HCT116 (cell line): Measurements from ENCODE around the gene WDR72. TPM values are rescaled to one million over a fixed set of nuclear protein-coding genes. Genes with fewer than 3 reads are reported as not detected.

ENCODE experiments used
- ATAC-seq: fragments of 200-7000 bp; cut with Tn5 transposase; 2 replicates; pipeline ENCODE4 v1.9.1; 2020; ENCODE audit warnings: mild to moderate bottlenecking, moderate library complexity
- BruUV-seq: library from RNA; stranded (reverse); fragments of 400-500 nt; replicated peaks from 2 replicates; lab custom pipeline; 2021; lab: Mats Ljungman, UMichigan
- CTCF ChIA-PET: fragments of 300-600 bp; sonication (Branson Sonifier 250); formaldehyde crosslinking; loops from one replicate; lab custom pipeline; 2021; ENCODE audit warnings: antibody characterized with exemption; lab: Charles Lee
- POLR2A ChIA-PET: fragments of 300-600, 350-600 bp; sonication (Branson Sonifier 250); formaldehyde crosslinking; loops from one replicate; lab custom pipeline; 2021; ENCODE audit warnings: antibody characterized with exemption; lab: Charles Lee
- RAD21 ChIA-PET, 2 experiments: fragments of 300-600 bp; sonication (Branson Sonifier 250); formaldehyde crosslinking; loops; one replicate each; lab custom pipeline; 2023; ENCODE audit warnings: low total read pairs in 2 of 2; ENCODE audit not compliant: uncharacterized antibody in 2 of 2, unreplicated experiment in 2 of 2, low non-redundant PET in 1 of 2; lab: Charles Lee
- DNase-seq: peaks from one replicate; pipeline ENCODE4 v3.0.0-alpha.2; 2010; ENCODE audit warnings: low read depth, low spot score
- H2AFZ ChIP-seq: fragments of 200-600 bp; shearing (Covaris generic), sonication (generic); 2 replicates; pipeline ENCODE4 v1.6.1; 2017; ENCODE audit warnings: low read depth, mixed run types, mixed read lengths, antibody characterized with exemption, low read length; ENCODE audit not compliant: poor library complexity, severe bottlenecking
- H3K27ac ChIP-seq: 2 replicates; pipeline ENCODE4 v1.5.1; 2012; ENCODE audit warnings: low read depth, low read length
- H3K27me3 ChIP-seq: fragments of 200-600 bp; sonication (generic); 2 replicates; pipeline ENCODE4 v1.6.1; 2016; ENCODE audit warnings: mixed run types, low read length, mixed read lengths; ENCODE audit not compliant: insufficient read depth
- H3K36me3 ChIP-seq, 2 experiments: fragments of 200-500 bp in 1 of 2; fragments of 200-600 bp in 1 of 2; sonication (Bioruptor generic) in 1 of 2; sonication (generic) in 1 of 2; 2 replicates each; pipeline versions ENCODE4 v1.5.1 to v1.6.1; 2014 to 2016; ENCODE audit warnings: low read length in 2 of 2, inconsistent platforms in 1 of 2, mixed read lengths in 1 of 2, mixed run types in 1 of 2; ENCODE audit not compliant: insufficient read depth in 2 of 2, control insufficient read depth in 1 of 2
- H3K4me1 ChIP-seq, 2 experiments: fragments of 200-600 bp in 1 of 2; sonication (generic) in 1 of 2; 2 replicates each; pipeline versions ENCODE4 v1.5.1 to v1.6.1; 2012 to 2017; ENCODE audit warnings: low read length in 2 of 2, inconsistent platforms in 1 of 2, mild to moderate bottlenecking in 1 of 2, mixed read lengths in 1 of 2, mixed run types in 1 of 2, moderate library complexity in 1 of 2; ENCODE audit not compliant: insufficient read depth in 2 of 2, control insufficient read depth in 1 of 2
- H3K4me2 ChIP-seq: fragments of 200-600 bp; sonication (generic); 2 replicates; pipeline ENCODE4 v1.6.1; 2017; ENCODE audit warnings: mixed run types, low read length, mixed read lengths
- H3K4me3 ChIP-seq, 2 experiments: fragments of 200-600 bp in 1 of 2; sonication (generic) in 1 of 2; replicated peaks in 1 of 2; 2 replicates each; pipeline ENCODE4 v1.5.1; 2011 to 2016; ENCODE audit warnings: low read length in 2 of 2, control low read depth in 1 of 2, low read depth in 1 of 2, mild to moderate bottlenecking in 1 of 2, mixed read lengths in 1 of 2, mixed run types in 1 of 2
- H3K79me2 ChIP-seq: fragments of 200-600 bp; sonication (generic); 2 replicates; pipeline ENCODE4 v1.6.1; 2017; ENCODE audit warnings: mild to moderate bottlenecking, mixed run types, low read length, moderate library complexity, mixed read lengths; ENCODE audit not compliant: insufficient read depth
- H3K9ac ChIP-seq: fragments of 200-600 bp; sonication (generic); 2 replicates; pipeline ENCODE4 v1.6.1; 2016; ENCODE audit warnings: low read length, mixed read lengths
- H3K9me2 ChIP-seq: fragments of 200-600 bp; sonication (generic), shearing (Covaris generic); 2 replicates; pipeline ENCODE4 v1.6.1; 2017; ENCODE audit warnings: mixed run types, mild to moderate bottlenecking, moderate library complexity; ENCODE audit not compliant: insufficient read depth
- H3K9me3 ChIP-seq, 2 experiments: fragments of 200-500 bp in 1 of 2; fragments of 200-600 bp in 1 of 2; sonication (Bioruptor generic) in 1 of 2; sonication (generic) in 1 of 2; 2 replicates each; pipeline ENCODE4 v1.6.1; 2014 to 2017; ENCODE audit warnings: low read length in 2 of 2, mixed read lengths in 2 of 2, inconsistent platforms in 1 of 2, low read depth in 1 of 2, mild to moderate bottlenecking in 1 of 2, mixed run types in 1 of 2, moderate library complexity in 1 of 2; ENCODE audit not compliant: control insufficient read depth in 1 of 2, insufficient read depth in 1 of 2
- H4K20me1 ChIP-seq: fragments of 200-600 bp; sonication (generic), shearing (Covaris generic); 2 replicates; pipeline ENCODE4 v1.6.1; 2017; ENCODE audit warnings: mixed run types, mild to moderate bottlenecking, moderate library complexity; ENCODE audit not compliant: insufficient read depth
- ATF3 ChIP-seq: IDR thresholded peaks from 2 replicates; pipeline ENCODE4 v1.6.1; 2012
- ELF1 ChIP-seq: IDR thresholded peaks from 2 replicates; pipeline ENCODE4 v1.6.1; 2012; ENCODE audit warnings: low read depth, borderline replicate concordance
- EZH2 ChIP-seq: fragments of 200-600 bp; sonication (generic); IDR thresholded peaks from 2 replicates; pipeline ENCODE4 v1.6.1; 2017; ENCODE audit warnings: antibody characterized with exemption, mixed run types
- FOSL1 ChIP-seq: IDR thresholded peaks from 2 replicates; pipeline ENCODE4 v1.6.1; 2012; ENCODE audit warnings: low read depth
- JUND ChIP-seq: IDR thresholded peaks from 2 replicates; pipeline ENCODE4 v1.6.1; 2012
- RAD21 ChIP-seq: IDR thresholded peaks from 2 replicates; pipeline ENCODE4 v1.6.1; 2012; ENCODE audit warnings: low read depth, mild to moderate bottlenecking
- REST ChIP-seq: IDR thresholded peaks from 2 replicates; pipeline ENCODE4 v1.6.1; 2012; ENCODE audit warnings: low read depth
- SIN3A ChIP-seq: IDR thresholded peaks from 2 replicates; pipeline ENCODE4 v1.6.1; 2012; ENCODE audit warnings: low read depth
- SP1 ChIP-seq: IDR thresholded peaks from 2 replicates; pipeline ENCODE4 v1.6.1; 2012; ENCODE audit warnings: low read depth
- YY1 ChIP-seq: IDR thresholded peaks from 2 replicates; pipeline ENCODE4 v1.6.1; 2011; ENCODE audit warnings: low read length, low read depth, moderate library complexity, mild to moderate bottlenecking; ENCODE audit not compliant: insufficient replicate concordance; ENCODE audit errors: extremely low read depth
- ZBTB33 ChIP-seq: IDR thresholded peaks from 2 replicates; pipeline ENCODE4 v1.6.1; 2011; ENCODE audit warnings: mild to moderate bottlenecking, low read length, moderate library complexity; ENCODE audit not compliant: insufficient replicate concordance; ENCODE audit errors: extremely low read depth
- intact Hi-C: fragments of 100-400 bp; cut with micrococcal nuclease; formaldehyde crosslinking; loops from 2 replicates; pipeline ENCODE4 v1.10.0; 2022
- total RNA-seq: library from RNA; stranded (reverse); gene quantifications from one replicate; pipeline ENCODE4 v1.2.1, GENCODE V29; 2021; ENCODE audit not compliant: unreplicated experiment

The WDR72 gene
- total RNA-seq, 1 experiment from 2014 or later = 5.8 TPM

GRCh38 chr15:53534105-53534839 lies 225.2 kb downstream of the WDR72 start:
- RAD21 ChIA-PET = no interaction called here
- CTCF ChIA-PET = no interaction called here
- no peak overlapping the region for H3K4me3 ChIP-seq
- ATAC-seq (no peak), DNase-seq (no peak)
- no peaks in the 10 kb centered on the region for H3K79me2 ChIP-seq
- no peaks in the 10 kb centered on the region for H3K9me2 ChIP-seq
- no peak overlapping the region for H2AFZ ChIP-seq
- intact Hi-C loops = no loop called here
- H3K36me3 ChIP-seq = no peaks in the 10 kb centered on the region
- POLR2A ChIA-PET = no interaction called here
- no peak overlapping the region for H3K9ac ChIP-seq
- TF ChIP-seq REST (no peak), FOSL1 (no peak), SIN3A (no peak), RAD21 (no peak), ELF1 (no peak), SP1 (no peak), JUND (no peak), YY1 (no peak), ATF3 (no peak), EZH2 (no peak), ZBTB33 (no peak)
- H3K27ac ChIP-seq = no peak overlapping the region
- BruUV-seq = no TSS peak
- no peaks in the 10 kb centered on the region for H3K4me1 ChIP-seq
- H4K20me1 ChIP-seq = no peaks in the 10 kb centered on the region
- H3K4me2 ChIP-seq = no peak overlapping the region
- H3K9me3 ChIP-seq = no peaks in the 10 kb centered on the region; a peak in 1 of 4 replicates
- no peaks in the 10 kb centered on the region for H3K27me3 ChIP-seq
